HepG2 (cell line): Measurements from ENCODE around the gene PIR. TPM values are rescaled to one million over a fixed set of nuclear protein-coding genes. Genes with fewer than 3 reads are reported as not detected.

ENCODE experiments used
- ATAC-seq: fragments of 200-7000 bp; cut with Tn5 transposase; 3 replicates; pipeline ENCODE4 v1.9.1; 2020; ENCODE audit warnings: mild to moderate bottlenecking, moderate library complexity
- BruUV-seq: library from RNA; stranded (reverse); fragments of 400-500 nt; replicated peaks from 2 replicates; lab custom pipeline; 2021; lab: Mats Ljungman, UMichigan
- CTCF ChIA-PET: fragments of 300-600 bp; formaldehyde crosslinking; extraction: SDS; loops from one replicate; lab custom pipeline; 2021; ENCODE audit warnings: low total read pairs, inconsistent platforms, low intra/inter-chr PET ratio; lab: Yijun Ruan, JAX
- POLR2A ChIA-PET: fragments of 350-600 bp; sonication (Branson Sonifier 250); formaldehyde crosslinking; loops from one replicate; lab custom pipeline; 2020; ENCODE audit warnings: antibody characterized with exemption, inconsistent platforms; lab: Yijun Ruan, JAX
- DNase-seq: peaks from one replicate; pipeline ENCODE4 v3.0.0-alpha.2; 2015; ENCODE audit warnings: low spot score
- FAIRE-seq: peaks from 3 replicates; lab custom pipeline; 2011; peaks lifted over from hg19 to GRCh38; lab: Jason Lieb, UNC
- H2AFZ ChIP-seq: one replicate; pipeline ENCODE4 v1.6.1; 2011; ENCODE audit warnings: low read length, inconsistent platforms
- H3K27ac ChIP-seq: fragments of 300-600 bp; 3 replicates; pipeline ENCODE4 v1.8.0; 2011; ENCODE audit warnings: mixed run types, mild to moderate bottlenecking, mixed read lengths, low read length, inconsistent platforms; ENCODE audit not compliant: insufficient read depth; ENCODE audit errors: extremely low read length
- H3K27me3 ChIP-seq, 2 experiments: fragments of 200-600 bp in 1 of 2; 2 replicates in 1 of 2; 3 replicates in 1 of 2; pipeline versions ENCODE4 v1.6.0 to v1.8.0; 2011; ENCODE audit warnings: low read length in 2 of 2, mild to moderate bottlenecking in 2 of 2, moderate library complexity in 2 of 2, inconsistent platforms in 1 of 2; ENCODE audit not compliant: insufficient read depth in 2 of 2, control insufficient read depth in 1 of 2
- H3K36me3 ChIP-seq, 2 experiments: fragments of 200-600 bp in 1 of 2; replicated peaks in 1 of 2; 2 replicates in 1 of 2; 3 replicates in 1 of 2; pipeline versions ENCODE4 v1.5.1 to v1.8.0; 2011; ENCODE audit warnings: low read length in 2 of 2, inconsistent platforms in 1 of 2; ENCODE audit not compliant: insufficient read depth in 2 of 2, control insufficient read depth in 1 of 2
- H3K4me1 ChIP-seq: 2 replicates; pipeline ENCODE4 v1.5.1; 2012; ENCODE audit warnings: low read length, inconsistent platforms; ENCODE audit not compliant: insufficient read depth
- H3K4me2 ChIP-seq: 2 replicates; pipeline ENCODE4 v1.6.0; 2011; ENCODE audit warnings: low read depth, low read length, inconsistent platforms
- H3K4me3 ChIP-seq, 3 experiments: fragments of 200-600 bp in 1 of 3; sonication (generic), shearing (Covaris generic) in 1 of 3; replicated peaks in 1 of 3; 2 replicates each; pipeline ENCODE4 v1.5.1; 2011 to 2016; ENCODE audit warnings: low read length in 3 of 3, inconsistent platforms in 2 of 3, low read depth in 2 of 3, mild to moderate bottlenecking in 2 of 3, control low read depth in 1 of 3, mixed read lengths in 1 of 3; ENCODE audit not compliant: insufficient read depth in 1 of 3
- H3K79me2 ChIP-seq: one replicate; pipeline ENCODE4 v1.6.1; 2011; ENCODE audit warnings: low read length, inconsistent platforms; ENCODE audit not compliant: insufficient read depth
- H3K9ac ChIP-seq: 2 replicates; pipeline ENCODE4 v1.6.0; 2011; ENCODE audit warnings: mild to moderate bottlenecking, low read depth, low read length, inconsistent platforms; ENCODE audit not compliant: insufficient read depth
- H3K9me3 ChIP-seq: 2 replicates; pipeline ENCODE4 v1.5.1; 2012; ENCODE audit warnings: mild to moderate bottlenecking, low read length
- H4K20me1 ChIP-seq: 2 replicates; pipeline ENCODE4 v1.6.0; 2011; ENCODE audit warnings: inconsistent platforms, mild to moderate bottlenecking, low read length, moderate library complexity; ENCODE audit not compliant: insufficient read depth
- ATF1 ChIP-seq: IDR thresholded peaks from 2 replicates; pipeline ENCODE4 v1.6.1; 2016; ENCODE audit warnings: mild to moderate bottlenecking, control low read depth
- BHLHE40 ChIP-seq: IDR thresholded peaks from 2 replicates; pipeline ENCODE4 v1.6.1; 2011; ENCODE audit warnings: low read length, improper control_type of control experiment
- CTCF ChIP-seq: sonication (generic); formaldehyde crosslinking; IDR thresholded peaks from 2 replicates; pipeline ENCODE4 v1.5.0; 2020; ENCODE audit warnings: mild to moderate bottlenecking, missing genetic modification reagents, moderate library complexity
- NR2C2 ChIP-seq: sonication (generic); formaldehyde crosslinking; IDR thresholded peaks from 2 replicates; pipeline ENCODE4 v1.4.0; 2020; ENCODE audit warnings: missing genetic modification reagents, mild to moderate bottlenecking, moderate library complexity, borderline replicate concordance
- PCBP1 ChIP-seq: fragments of 200-400 bp; formaldehyde crosslinking; IDR thresholded peaks from 2 replicates; pipeline ENCODE4 v1.6.1; 2017; ENCODE audit warnings: mild to moderate bottlenecking, low read depth, low read length, borderline replicate concordance
- SALL1 ChIP-seq: sonication (generic); formaldehyde crosslinking; IDR thresholded peaks from 2 replicates; pipeline ENCODE4 v1.8.0; 2022; ENCODE audit warnings: mild to moderate bottlenecking, missing genetic modification reagents
- TARDBP ChIP-seq: sonication (generic); formaldehyde crosslinking; IDR thresholded peaks from 2 replicates; pipeline ENCODE4 v1.8.0; 2022; ENCODE audit warnings: mild to moderate bottlenecking, missing genetic modification reagents
- ZBTB4 ChIP-seq: sonication (generic); formaldehyde crosslinking; IDR thresholded peaks from 2 replicates; pipeline ENCODE4 v1.4.0; 2020; ENCODE audit warnings: missing genetic modification reagents, mild to moderate bottlenecking, borderline replicate concordance
- ZNF512 ChIP-seq: sonication (generic); formaldehyde crosslinking; IDR thresholded peaks from 2 replicates; pipeline ENCODE4 v1.4.0; 2020; ENCODE audit warnings: mild to moderate bottlenecking, missing genetic modification reagents
- ZNF549 ChIP-seq: sonication (generic); formaldehyde crosslinking; IDR thresholded peaks from 2 replicates; pipeline ENCODE4 v1.5.0; 2020; ENCODE audit warnings: missing genetic modification reagents
- ZNF790 ChIP-seq: sonication (generic); formaldehyde crosslinking; IDR thresholded peaks from 2 replicates; pipeline ENCODE4 v1.8.0; 2022; ENCODE audit warnings: missing genetic modification reagents, mild to moderate bottlenecking, borderline replicate concordance
- WGBS: methylation state at CpG from one replicate; pipeline ENCODE4 v1.1.6; 2017; ENCODE audit warnings: low lambda C conversion rate; 5-methylcytosine and 5-hydroxymethylcytosine counted together
- in situ Hi-C: cut with HindIII; loops from 2 replicates; pipeline ENCODE4 v1.10.0; 2017; ENCODE audit warnings: low pct_unique_long_range_greater_than_20kb; ENCODE audit not compliant: extremely low pct_ligation_motif_present
- intact Hi-C: fragments of 100-400 bp; cut with micrococcal nuclease; formaldehyde crosslinking; loops from one replicate; pipeline ENCODE4 v1.10.0; 2022; ENCODE audit not compliant: unreplicated experiment
- polyA plus RNA-seq, 8 experiments: library from polyadenylated mRNA; depleted of rRNA in 3 of 8; stranded (reverse) in 7 of 8; unstranded in 1 of 8; fragments of >200 nt; fragmentation: Illumina TruSeq in 4 of 8; extraction: Trizol in 4 of 8; gene quantifications; 2 replicates each; pipeline versions ENCODE4 v1.2.1 to v1.2.3, GENCODE V29; 2011 to 2016; ENCODE audit warnings: low read depth in 4 of 8, missing spikeins in 1 of 8, mixed read lengths in 1 of 8; ENCODE audit not compliant: insufficient read depth in 1 of 8
- total RNA-seq, 5 experiments: library from RNA; depleted of rRNA; stranded (reverse); fragments of >200 nt; fragmentation: Illumina TruSeq; extraction: Trizol; gene quantifications; 2 replicates each; pipeline ENCODE4 v1.2.3, GENCODE V29; 2016; ENCODE audit warnings: low read depth in 1 of 5
- TF ChIP-seq, protein P1 (sequence below): sonication (generic); formaldehyde crosslinking; conservative IDR thresholded peaks from 2 replicates; pipeline ENCODE4 v1.4.0; 2020; ENCODE audit warnings: missing genetic modification reagents

Gene PIR
- total and polyA plus RNA-seq, 2 of the 13 experiments (the other 11 are each of a cell fraction or from before 2014, with no cell fraction given) = 12.2 to 38.0 TPM

- no peak for TF ChIP-seq CTCF (CRISPR knock-in tag)
- TF ChIP-seq ZBTB4 (CRISPR knock-in tag) = no peak
- TF ChIP-seq ZNF512 = no peak
- TF ChIP-seq TARDBP (CRISPR knock-in tag) = no peak
- TF ChIP-seq, all 625 proteins: peak for 0
Measured at GRCh38 chrX:15501506-15501905, 8.4 kb upstream of the PIR start (continued).

DNA sequence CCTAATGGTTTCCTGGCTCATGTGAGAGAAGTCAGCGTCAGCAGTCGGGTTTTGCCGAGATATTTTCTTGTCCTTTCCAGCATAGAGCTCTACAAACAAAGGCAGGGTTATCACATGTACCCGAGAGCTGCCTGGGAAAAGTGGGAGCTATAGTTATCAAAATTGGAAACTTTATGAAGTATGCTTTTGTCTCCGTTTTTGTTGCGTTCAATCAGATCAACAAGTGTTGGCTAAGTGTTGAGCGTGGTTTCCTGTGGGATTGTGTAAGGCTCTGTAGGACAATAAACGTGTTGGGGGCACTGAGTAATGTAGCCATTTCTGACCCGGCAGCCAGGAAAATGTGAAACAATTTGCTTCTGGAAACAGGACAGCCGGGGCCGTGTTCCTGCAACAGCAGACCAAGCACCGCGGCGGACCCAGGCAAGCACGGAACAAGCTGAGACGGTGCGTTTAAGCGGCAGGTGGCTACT lies 7.4 kb upstream of the PIR start, which contains the start of gene BMX:
BMX (plus strand) TSS at position 311 of the 470 bp plus-strand sequence. CDS start 7,547 bp downstream, outside the sequence.
- H3K27me3 ChIP-seq = no peaks in the 10 kb centered on the region
- no peaks in the 10 kb centered on the region for H3K36me3 ChIP-seq
- H3K4me2 ChIP-seq = peak within 1 kb of the TSS; percentile 18; the same call in 1 of the 2 replicates
- 0 out of 2 replicates have a peak, but pooled peaks cover 6% of the 10 kb centered on the region for H3K4me1 ChIP-seq
- intact Hi-C loops = no loop called here
- no TSS peak for BruUV-seq
- H4K20me1 ChIP-seq = no peaks in the 10 kb centered on the region
- no peak within 1 kb of the TSS for H3K9ac ChIP-seq
- CTCF ChIA-PET = no interaction called here
- POLR2A ChIA-PET = no interaction called here
- no peaks in the 10 kb centered on the region for H3K79me2 ChIP-seq
- in situ Hi-C loops = loop anchor here (10.0 kb wide), 1 partner anchor 64 kb away; no protein-coding TSS in a partner anchor
- no peak within 1 kb of the TSS for H3K4me3 ChIP-seq
- no peaks in the 10 kb centered on the region for H3K9me3 ChIP-seq
- DNase-seq (no peak), FAIRE-seq (no peak), ATAC-seq (no peak)
- H2AFZ ChIP-seq = no peak within 1 kb of the TSS
- H3K27ac ChIP-seq = no peak within 1 kb of the TSS
- TF ChIP-seq NR2C2 (CRISPR knock-in tag) = no peak
- TF ChIP-seq SALL1 (CRISPR knock-in tag) = no peak
- no peak for TF ChIP-seq PCBP1
- TF ChIP-seq, protein P1, sequence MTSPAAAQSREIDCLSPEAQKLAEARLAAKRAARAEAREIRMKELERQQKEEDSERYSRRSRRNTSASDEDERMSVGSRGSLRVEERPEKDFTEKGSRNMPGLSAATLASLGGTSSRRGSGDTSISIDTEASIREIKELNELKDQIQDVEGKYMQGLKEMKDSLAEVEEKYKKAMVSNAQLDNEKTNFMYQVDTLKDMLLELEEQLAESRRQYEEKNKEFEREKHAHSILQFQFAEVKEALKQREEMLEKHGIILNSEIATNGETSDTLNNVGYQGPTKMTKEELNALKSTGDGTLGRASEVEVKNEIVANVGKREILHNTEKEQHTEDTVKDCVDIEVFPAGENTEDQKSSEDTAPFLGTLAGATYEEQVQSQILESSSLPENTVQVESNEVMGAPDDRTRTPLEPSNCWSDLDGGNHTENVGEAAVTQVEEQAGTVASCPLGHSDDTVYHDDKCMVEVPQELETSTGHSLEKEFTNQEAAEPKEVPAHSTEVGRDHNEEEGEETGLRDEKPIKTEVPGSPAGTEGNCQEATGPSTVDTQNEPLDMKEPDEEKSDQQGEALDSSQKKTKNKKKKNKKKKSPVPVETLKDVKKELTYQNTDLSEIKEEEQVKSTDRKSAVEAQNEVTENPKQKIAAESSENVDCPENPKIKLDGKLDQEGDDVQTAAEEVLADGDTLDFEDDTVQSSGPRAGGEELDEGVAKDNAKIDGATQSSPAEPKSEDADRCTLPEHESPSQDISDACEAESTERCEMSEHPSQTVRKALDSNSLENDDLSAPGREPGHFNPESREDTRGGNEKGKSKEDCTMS (CRISPR knock-in tag) = no peak
- TF ChIP-seq ZNF790 (CRISPR knock-in tag) = no peak
- no peak for TF ChIP-seq BHLHE40
- no peak for TF ChIP-seq ZNF549
- TF ChIP-seq ATF1 (CRISPR knock-in tag) = no peak
- 5% methylated on average over 6 of the region's 18 CpGs for WGBS
